ENCODE data around the gene DBP. TPM values are rescaled to one million over a fixed set of nuclear protein-coding genes. Genes with fewer than 3 reads are reported as not detected.

Gene DBP
- total and polyA plus RNA-seq, 2 of the 13 experiments (the other 11 are each of a cell fraction or from before 2014, with no cell fraction given): 1.7 to 5.8 TPM

GRCh38 chr19:48616491-48617056 is 20.6 kb downstream of the DBP start:
- BruUV-seq (replicated peaks): no TSS peak
- CTCF ChIA-PET (ENCODE audit: low intra/inter-chr PET ratio, low total read pairs): no interaction called here

More at GRCh38 chr19:48616491-48617056, 20.6 kb downstream of the DBP start:
- in situ Hi-C loops (cut with HindIII; ENCODE audit: extremely low pct_ligation_motif_present, low pct_unique_long_range_greater_than_20kb) (no loop called here), intact Hi-C loops (cut with micrococcal nuclease; ENCODE audit: unreplicated experiment) (no loop called here)
- POLR2A ChIA-PET: interaction anchor here (1.4 kb wide), 1 partner anchor 8 kb away, joined by 5 read pairs; no protein-coding TSS in a partner anchor
- 0 out of 2 replicates have a peak, but pooled peaks have one; percentile 41 for TF ChIP-seq ZNF768 (CRISPR knock-in tag; IDR thresholded peaks at IDR 0.05)
- no peak for TF ChIP-seq ZNF547 (CRISPR knock-in tag; IDR thresholded peaks at IDR 0.05)
- no peak for TF ChIP-seq ZXDC (CRISPR knock-in tag; IDR thresholded peaks at IDR 0.05)
- no peak for TF ChIP-seq ZNF20 (CRISPR knock-in tag; IDR thresholded peaks at IDR 0.05)
- TF ChIP-seq ZNF576 (CRISPR knock-in tag; IDR thresholded peaks at IDR 0.05): no peak
- TF ChIP-seq GABPA (IDR thresholded peaks at IDR 0.05; ENCODE audit: low read depth, low read length): 0 out of 2 replicates have a peak, but pooled peaks have one; percentile 15
- no peak for TF ChIP-seq GABPA (CRISPR knock-in tag; IDR thresholded peaks at IDR 0.05; ENCODE audit: low read depth)
- TF ChIP-seq ZNF343 (CRISPR knock-in tag; IDR thresholded peaks at IDR 0.05): no peak
- TF ChIP-seq POLR2A (IDR thresholded peaks at IDR 0.05; ENCODE audit: insufficient read depth in 1 of 2, low read depth in 2 of 2, low read length in 2 of 2): 0 out of 4 replicates have a peak, but pooled peaks of 1 of the 2 experiments have one; percentile 31
- TF ChIP-seq CSRNP2 (CRISPR knock-in tag; conservative IDR thresholded peaks at IDR 0.05; ENCODE audit: low read depth): no peak
- TF ChIP-seq XBP1 (CRISPR knock-in tag; IDR thresholded peaks at IDR 0.05): no peak
- no peak for TF ChIP-seq ZNF329 (CRISPR knock-in tag; IDR thresholded peaks at IDR 0.05; ENCODE audit: low read depth)
- TF ChIP-seq SNAPC2 (CRISPR knock-in tag; IDR thresholded peaks at IDR 0.05): no peak
- no peak for TF ChIP-seq KDM1A (CRISPR knock-in tag; IDR thresholded peaks at IDR 0.05)
- TF ChIP-seq ZNF556 (CRISPR knock-in tag; IDR thresholded peaks at IDR 0.05; ENCODE audit: borderline replicate concordance): no peak
- no peak for TF ChIP-seq ZSCAN25 (CRISPR knock-in tag; IDR thresholded peaks at IDR 0.05)
- TF ChIP-seq RELA (CRISPR knock-in tag; IDR thresholded peaks at IDR 0.05): no peak
- peak overlapping the region in 1 of 3 experiments; percentile 89; a peak in 1 of 6 replicates for H3K4me3 ChIP-seq (replicated peaks in 1 of 3; ENCODE audit: insufficient read depth in 1 of 3, low read depth in 2 of 3, low read length in 3 of 3)
- peaks cover 44% of the 10 kb centered on the region for H3K4me1 ChIP-seq (ENCODE audit: insufficient read depth, low read length)
- no peak overlapping the region; the same call in 1 of the 2 replicates for H3K9ac ChIP-seq (ENCODE audit: insufficient read depth, low read depth, low read length)
- no peak overlapping the region for H2AFZ ChIP-seq (ENCODE audit: low read length)
- FAIRE-seq (no peak), ATAC-seq (no peak), DNase-seq (ENCODE audit: low spot score) (no peak)
- no peaks in the 10 kb centered on the region; a peak in 1 of 5 replicates for H3K27me3 ChIP-seq (ENCODE audit: control insufficient read depth in 1 of 2, insufficient read depth in 2 of 2, low read length in 2 of 2)
- peaks cover 38% of the 10 kb centered on the region for H4K20me1 ChIP-seq (ENCODE audit: insufficient read depth, low read length)
- H3K9me3 ChIP-seq (ENCODE audit: low read length): no peaks in the 10 kb centered on the region
- peaks cover 15 to 28% of the 10 kb centered on the region in 2 experiments for H3K36me3 ChIP-seq (replicated peaks in 1 of 2; ENCODE audit: control insufficient read depth in 1 of 2, insufficient read depth in 2 of 2, low read length in 2 of 2)
- H3K27ac ChIP-seq (ENCODE audit: extremely low read length, insufficient read depth, low read length): no peak overlapping the region
- WGBS (ENCODE audit: low lambda C conversion rate): 96% methylated on average over 10 of the region's 12 CpGs
- peak overlapping the region; percentile 89 for H3K4me2 ChIP-seq (ENCODE audit: low read depth, low read length)
- peaks cover 33% of the 10 kb centered on the region for H3K79me2 ChIP-seq (ENCODE audit: insufficient read depth, low read length)

Data from HepG2 (cell line).